GM12891 (cell line): ENCODE measurements around the gene PORCN.

ENCODE experiments used
- PAX5 ChIP-seq: IDR thresholded peaks from 2 replicates; pipeline ENCODE4 v1.6.1; 2011; ENCODE audit warnings: low read length, moderate library complexity, mild to moderate bottlenecking; ENCODE audit not compliant: insufficient read depth, severe bottlenecking
- POLR2A ChIP-seq: IDR thresholded peaks from 2 replicates; pipeline ENCODE4 v1.6.1; 2011; ENCODE audit warnings: low read depth, low read length, control low read depth
- POLR2AphosphoS5 ChIP-seq: IDR thresholded peaks from 2 replicates; pipeline ENCODE4 v1.6.1; 2011; ENCODE audit warnings: low read depth, low read length, control low read depth
- POU2F2 ChIP-seq: IDR thresholded peaks from 2 replicates; pipeline ENCODE4 v1.6.1; 2011; ENCODE audit warnings: low read depth, mild to moderate bottlenecking, control low read depth, low read length, moderate library complexity
- TAF1 ChIP-seq: IDR thresholded peaks from 2 replicates; pipeline ENCODE4 v1.6.1; 2011; ENCODE audit warnings: low read depth, low read length, control low read depth

- TF ChIP-seq PAX5 (no peak), POLR2AphosphoS5 (no peak), POLR2A (no peak), TAF1 (no peak), POU2F2 (no peak)
These were observed 51.3 kb downstream of the PORCN start for GRCh38 chrX:48560056-48560455.
